Stimulated activated CD4-positive, alpha-beta T cell treated with anti-CD3 and anti-CD28 coated beads, Interleukin-12 subunit alpha, Interleukin-12 subunit beta, amount 100 ng/mL, for 24 hours (primary cell): ENCODE results near the gene PRODH.
"Not testable (repeated sequence)": the region's sequence is repeated elsewhere in the genome, so short reads cannot be mapped to it uniquely, and the experiment has no call there.

Experiments used
- DNase-seq, 2 experiments: peaks; one replicate each; pipeline ENCODE4 v3.0.0-alpha.2; 2020; ENCODE audit warnings: low read depth in 2 of 2

Gene PRODH

GRCh38 chr22:18935889-18936529, at the start of gene PRODH:
PRODH (minus strand) TSS chr22:18936293; CDS start chr22:18936287, 6 bp downstream.
- no peak for DNase-seq

DNA sequence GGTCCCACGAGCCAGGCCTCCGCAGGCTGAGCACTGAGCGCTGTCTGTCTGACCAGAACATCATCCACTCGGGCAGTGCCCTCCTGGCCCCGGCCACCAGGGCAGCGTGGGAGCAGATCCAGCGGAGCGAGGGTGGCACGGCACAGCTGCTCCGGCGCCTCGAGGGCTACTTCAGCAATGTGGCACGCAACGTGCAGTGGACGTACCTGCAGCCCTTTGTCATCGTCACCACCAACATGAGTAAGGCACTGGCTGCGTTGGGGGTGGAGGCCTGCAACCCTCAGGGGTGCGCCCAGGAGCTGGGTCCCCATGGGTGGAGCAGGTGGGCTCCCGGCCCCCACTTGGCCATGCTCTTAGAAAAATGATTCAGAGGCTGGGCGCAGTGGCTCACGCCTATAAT, 49.7 kb upstream of the PRODH start:
- DNase-seq = no peak

DNA sequence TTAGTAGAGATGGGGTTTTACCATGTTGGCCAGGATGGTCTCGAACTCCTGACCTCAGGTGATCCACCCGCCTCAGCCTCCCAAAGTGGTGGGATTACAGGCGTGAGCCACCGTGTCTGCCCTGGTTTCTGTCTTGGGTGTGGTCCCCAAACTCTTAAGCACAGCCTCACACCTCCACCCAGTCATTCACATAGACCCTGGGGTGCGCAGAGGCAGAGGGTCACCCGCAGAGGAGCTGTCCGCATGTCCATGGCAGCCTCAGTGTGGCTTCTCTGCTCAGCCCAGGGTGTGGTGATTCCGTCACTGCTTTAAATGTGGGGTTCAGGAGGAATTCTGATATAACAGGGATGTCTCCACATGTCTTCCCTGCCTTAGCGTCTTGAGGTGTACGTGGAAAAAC, 48.5 kb upstream of the PRODH start:
- no peak for DNase-seq

DNA sequence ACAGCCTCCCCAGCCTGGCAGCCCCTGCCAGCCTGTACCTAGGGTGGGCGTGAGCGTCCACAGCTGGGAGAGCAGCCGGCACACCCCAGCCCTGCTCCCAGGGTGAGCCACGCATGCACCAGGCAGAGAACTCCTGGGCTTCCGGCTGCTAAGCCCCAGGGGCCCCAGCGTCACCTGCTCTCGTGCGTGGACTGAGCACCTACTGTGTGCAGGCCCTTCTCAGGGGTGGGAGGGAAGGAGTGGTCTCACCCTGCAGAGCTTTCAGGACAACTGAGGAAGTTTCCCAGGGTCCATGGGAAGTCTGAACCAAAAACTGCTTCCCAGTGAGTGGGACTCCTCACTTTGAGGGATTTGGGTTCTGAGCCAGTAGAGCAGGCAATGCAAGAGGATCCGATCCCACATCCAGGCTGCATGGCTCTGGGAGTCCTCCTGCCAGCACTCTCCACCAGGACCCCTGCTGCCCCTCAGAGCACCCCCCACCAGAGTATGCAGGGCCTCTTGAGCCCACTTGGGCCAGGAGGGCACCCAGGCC, 47.1 kb upstream of the PRODH start:
- DNase-seq = no peak

DNA sequence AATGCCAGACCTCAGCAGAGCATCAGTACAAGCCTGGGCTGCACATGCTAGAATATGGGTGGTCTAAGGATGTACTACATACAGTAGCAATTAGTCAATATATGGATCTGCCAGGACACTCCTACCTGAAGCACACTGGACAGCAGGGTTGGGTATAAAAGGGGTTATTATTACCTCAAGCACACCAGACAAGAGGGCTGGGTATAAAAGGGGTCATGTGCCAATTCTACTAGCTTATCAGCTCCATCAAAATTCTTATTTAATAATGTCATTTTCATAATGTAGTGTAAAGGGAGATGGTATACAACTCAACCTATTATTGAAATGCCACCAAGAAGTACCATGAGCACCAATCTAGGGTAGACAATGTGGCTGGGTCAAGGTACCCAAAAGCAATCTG, 44.7 kb upstream of the PRODH start:
- DNase-seq = no peak

DNA sequence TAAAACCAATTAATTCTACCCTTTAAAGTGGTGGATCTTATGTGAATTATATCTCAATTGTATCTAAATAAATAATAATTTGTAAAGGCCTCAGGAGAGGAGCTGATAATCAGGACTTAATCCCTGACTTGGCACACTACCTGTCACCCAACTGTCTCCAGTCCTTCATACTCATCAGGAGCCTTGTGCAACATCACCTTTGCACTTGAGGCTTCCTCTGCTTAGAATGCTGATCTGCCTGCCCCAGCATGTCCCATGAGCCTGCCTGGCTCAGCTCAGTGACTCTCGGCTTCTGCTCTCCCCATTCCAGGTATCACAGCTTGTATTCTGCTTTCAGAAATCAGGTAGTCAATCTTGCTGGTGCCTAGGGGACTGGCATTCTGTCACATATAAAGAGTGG, 43.9 kb upstream of the PRODH start:
- DNase-seq = no peak

DNA sequence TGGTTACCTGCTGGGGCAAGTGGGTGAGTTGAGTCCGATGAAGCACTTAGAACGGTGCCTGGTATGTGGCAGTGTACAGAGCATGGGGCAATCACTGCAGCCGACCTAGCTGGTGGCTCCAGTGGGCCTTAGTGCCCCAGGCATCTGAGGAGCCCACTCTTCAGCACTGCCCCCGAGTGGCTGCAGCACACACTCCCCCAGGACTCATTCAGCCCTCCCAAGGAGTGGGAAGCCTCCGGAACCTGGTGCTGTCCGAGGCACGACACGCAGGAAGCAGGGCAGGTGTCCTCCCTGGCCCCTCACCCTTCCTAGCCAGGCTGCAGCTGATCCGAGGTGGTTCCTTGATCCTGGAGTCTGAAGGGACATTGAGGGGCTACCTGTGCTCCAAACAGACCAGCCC, 42.4 kb upstream of the PRODH start:
- no peak for DNase-seq

DNA sequence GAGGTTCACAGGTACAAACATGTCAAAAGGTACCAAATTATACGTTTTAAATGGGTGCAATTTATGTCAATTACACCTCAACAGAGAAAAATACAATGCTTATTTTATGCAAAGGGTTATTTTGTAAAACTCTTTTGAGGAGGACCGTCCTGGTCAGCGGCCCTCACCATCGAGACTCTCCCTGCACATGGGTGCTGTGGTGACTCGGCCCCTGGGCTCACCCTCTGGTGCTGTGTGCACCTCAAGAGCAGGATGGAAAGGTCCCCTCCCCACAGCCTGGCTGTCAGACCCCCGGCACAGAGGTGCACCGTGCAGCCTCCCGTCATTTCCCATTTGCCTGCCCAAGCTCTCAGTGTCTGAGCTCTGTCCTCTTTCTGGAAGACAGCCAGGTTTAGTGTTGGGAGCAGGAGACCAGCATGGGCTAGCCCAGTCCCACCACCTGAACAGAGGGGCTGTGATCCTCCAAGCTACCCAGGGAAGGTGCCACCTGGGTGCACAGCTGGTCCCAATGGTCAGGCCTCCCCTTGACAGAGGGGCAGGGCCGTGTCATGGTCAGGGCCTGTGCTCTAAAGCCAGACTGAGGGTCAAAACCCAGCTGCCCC, 41.8 kb upstream of the PRODH start:
- DNase-seq = no peak

DNA sequence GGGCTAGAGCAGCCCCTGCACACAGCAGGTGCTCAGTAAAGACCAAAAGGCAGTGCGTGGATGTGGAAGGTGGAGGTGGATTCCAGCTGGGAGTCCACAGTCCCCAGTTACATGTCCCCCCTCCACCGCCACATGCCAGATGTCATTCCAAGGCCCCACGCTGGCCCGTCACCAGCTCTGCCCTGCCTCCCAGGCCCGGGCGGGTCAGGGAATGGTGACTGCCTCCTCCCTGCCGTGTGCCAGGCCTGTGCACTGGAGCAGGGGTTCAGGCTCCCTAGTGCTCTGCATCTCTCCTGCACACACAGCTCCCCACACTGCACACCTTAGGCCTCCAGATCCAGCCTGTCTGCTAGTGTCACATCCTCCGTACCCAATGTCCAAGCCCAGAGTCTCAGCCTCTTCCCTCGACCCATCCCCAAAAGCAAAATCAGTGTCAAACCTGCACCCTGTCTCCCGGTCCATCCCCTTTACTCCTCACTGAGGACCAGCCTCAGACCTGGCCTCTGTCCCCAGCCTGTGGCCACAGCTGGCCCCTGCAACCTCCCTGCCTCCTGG, 40.2 kb upstream of the PRODH start:
- no peak for DNase-seq

DNA sequence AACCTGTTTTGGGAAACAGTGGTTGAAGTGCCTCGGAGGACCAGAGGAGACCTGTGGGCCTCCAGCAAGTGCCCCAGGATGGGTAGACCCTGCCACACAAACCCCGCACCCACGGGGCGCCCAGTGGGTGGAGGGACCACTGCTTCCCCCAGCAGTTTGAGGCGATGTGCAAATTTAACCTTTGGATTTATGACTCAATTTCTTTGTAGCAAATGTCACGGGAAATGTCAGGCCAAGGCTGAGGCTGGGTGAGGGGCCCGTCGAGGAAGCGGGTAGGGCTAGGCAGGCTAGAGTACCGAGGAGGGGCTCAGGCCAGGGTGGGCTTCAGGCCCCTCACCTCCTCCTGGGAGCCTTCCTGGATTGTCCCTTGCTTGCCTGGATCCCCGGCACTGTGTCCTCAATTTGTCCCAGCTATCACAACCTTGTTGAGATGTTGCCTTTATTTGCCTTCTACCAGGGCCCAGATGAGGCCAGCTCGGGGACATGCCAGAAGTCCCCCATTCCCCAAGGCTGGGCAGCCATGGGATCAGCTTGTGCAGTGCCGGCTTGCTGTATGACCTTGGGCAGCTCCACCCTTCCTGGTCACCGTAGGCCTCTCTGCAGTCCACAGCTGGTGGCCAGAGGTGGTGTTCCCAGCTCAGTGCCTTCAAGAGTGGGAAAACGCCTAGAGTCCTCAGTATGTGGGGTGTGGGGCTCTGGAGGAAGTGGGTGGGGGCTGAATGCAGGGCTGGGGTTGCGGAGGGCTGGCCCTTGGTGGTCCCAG, 39.5 kb upstream of the PRODH start:
- DNase-seq = no peak

GRCh38 chr22:18974477-18975180, 38.5 kb upstream of the PRODH start:
- no peak for DNase-seq

- no peak for DNase-seq
These were observed 37.4 kb upstream of the PRODH start for GRCh38 chr22:18973264-18974031.

DNA sequence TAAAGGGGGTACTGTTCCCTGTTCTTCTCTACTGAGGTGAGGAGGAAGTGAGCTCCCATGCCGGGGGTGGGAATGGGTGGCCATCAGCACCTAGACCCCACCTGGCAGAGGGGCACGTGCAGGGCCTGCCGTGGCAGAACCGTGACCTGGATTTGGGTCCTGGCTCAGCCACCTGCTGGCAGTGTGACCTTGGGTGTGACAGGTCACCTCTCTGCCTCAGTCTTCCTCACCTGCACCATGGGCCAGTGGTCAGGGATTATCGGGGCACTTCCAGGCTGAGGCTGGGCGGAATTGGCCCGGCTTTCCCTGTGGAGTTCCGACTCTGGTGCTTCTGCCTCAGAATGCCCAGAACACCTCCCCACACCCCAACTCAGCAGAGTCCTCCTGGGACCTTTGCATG, 36.5 kb upstream of the PRODH start:
- not testable (repeated sequence) for DNase-seq

GRCh38 chr22:18972029-18972428, 35.9 kb upstream of the PRODH start:
- DNase-seq = not testable (repeated sequence)

DNA sequence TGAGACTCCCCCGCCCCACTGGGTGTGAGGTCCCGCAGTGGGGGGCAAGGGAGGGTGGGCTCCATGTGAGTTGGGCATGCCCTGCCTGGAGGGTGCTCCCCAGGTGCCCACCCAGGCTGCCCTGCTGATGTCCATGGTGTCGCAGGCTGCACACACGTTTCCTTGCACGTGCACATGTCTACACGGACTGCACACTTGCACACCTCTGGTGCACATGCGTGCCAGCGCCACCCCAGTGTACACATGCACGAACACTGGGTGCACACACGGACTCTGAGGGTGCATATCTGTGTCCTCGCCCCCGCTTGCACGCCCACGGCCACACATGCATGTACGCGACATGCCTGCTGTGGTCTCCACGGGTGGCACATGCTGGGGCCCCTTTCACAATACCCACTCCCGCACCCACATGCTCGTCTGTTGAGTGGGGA, 35.2 kb upstream of the PRODH start:
- DNase-seq = no peak

DNA sequence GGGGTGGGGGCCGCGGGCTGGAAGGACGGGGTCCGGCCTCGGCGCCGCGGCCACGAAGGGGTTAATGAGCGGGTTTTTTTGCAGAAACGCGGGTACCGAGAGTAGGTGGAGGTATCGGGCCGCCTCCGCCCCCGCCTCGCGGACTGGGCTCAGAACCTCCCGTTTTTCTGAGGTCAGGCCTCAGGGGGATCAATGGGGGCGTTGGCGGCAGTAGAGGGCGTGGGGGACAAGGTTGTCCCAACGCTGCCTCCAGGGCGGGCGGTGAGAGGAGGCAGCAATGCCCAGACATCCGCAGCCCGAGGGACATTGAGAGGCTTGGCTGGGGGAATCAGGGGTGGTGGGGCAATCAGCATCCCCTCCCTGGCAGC, 34.8 kb upstream of the PRODH start:
- no peak for DNase-seq

DNA sequence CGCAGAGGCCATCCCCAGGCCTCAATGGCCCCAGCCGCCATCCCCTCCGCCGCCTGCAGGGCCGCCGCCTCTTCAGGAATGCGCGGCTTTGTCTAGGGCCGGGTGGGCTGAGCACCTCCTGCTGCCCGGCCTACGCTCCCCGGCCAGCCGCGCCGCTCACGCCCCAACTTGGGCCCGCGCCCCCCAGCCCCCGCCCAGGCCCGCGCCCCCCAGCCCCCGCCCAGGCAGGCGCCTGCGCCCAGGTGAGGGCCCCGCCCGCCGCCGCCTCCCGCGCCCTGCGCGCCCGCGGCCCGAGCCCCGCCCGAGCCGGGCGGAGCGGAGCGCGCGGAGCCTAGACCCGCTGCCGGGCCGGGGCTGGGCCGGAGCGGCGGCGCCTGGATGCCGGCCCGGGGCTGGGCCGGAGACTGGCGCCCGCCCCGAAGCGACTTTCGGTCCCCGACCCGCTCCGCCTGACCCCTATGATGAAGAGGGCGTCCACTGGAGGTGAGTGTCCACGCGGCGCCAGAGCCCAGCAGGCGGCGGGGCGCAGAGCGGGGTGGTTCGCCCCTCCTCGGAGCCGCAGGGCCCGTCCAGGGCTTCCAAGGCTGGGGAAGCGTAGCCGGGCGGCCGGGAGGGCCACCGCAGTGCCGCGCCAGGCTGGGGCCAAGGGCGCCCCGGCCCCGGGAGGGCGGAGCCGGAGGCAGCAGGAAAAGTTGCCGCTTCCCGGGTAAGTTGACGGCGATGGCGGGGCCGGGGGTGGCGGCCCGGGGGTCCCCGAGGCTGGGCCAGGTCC, 34.3 kb upstream of the PRODH start:
- no peak for DNase-seq

DNA sequence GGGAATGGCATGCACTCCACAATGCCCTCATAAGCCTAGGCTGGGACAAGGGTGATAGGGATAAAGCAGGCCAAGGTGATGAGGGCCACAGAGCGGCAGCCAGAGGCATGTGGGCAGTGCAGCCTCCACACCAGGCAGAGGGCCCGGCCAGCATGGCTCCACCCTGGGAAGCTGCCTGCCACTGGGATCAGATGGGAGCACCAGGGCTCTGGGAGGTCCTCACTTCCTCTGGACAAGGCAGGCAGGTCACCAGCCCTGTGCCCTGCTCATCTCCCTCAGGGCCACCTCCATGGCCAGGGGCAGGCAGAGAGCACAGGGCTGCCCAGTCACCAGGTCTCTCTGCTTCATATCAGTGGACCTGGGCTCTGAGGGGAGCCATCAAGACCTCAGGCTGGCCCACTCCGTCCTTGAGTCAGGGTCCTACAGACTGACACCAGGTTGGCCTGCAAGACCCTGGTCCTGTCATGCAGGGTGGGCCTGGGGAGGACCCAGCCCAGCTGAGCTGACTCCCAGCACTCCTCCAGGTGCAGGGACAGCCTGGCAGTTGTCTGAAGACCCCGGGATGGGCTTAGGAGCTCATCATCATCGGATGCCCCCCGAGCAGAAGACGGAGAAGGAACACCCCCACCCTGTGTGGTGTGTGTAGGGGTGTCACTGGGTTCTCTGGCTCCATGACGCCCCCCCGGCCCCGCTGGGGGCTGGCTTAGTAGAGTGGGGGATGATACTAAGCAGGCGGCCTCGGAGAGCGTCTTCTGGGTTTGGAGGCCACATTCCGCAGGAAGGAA, 33.3 kb upstream of the PRODH start:
- DNase-seq = not testable (repeated sequence)

- no peak for DNase-seq
These were observed 32.1 kb upstream of the PRODH start for GRCh38 chr22:18968011-18968749.
